ENCODE data around the gene MYH15.
"Not testable (repeated sequence)": the region's sequence is repeated elsewhere in the genome, so short reads cannot be mapped to it uniquely, and the experiment has no call there.

Gene MYH15

DNA sequence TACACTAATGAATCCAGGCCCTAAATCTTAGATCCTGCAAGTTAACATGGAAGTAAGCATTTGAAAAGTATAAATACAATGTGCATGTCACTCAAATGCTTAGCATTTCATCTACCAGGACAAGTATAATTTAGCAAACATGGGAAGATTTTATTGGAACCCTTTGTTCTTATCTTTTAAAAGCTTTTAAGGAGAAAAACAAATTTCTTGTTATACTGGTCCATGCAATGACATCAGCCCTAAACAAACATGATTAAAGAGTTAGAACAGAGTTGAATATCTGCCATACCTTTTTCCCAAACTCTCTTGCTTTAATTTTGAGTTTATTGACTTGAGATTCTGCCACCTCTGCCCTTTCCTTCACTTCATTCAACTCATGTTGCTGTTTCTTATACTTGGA is 127.1 kb downstream of the MYH15 start:
- no peak for DNase-seq (ENCODE audit: low spot score)

DNA sequence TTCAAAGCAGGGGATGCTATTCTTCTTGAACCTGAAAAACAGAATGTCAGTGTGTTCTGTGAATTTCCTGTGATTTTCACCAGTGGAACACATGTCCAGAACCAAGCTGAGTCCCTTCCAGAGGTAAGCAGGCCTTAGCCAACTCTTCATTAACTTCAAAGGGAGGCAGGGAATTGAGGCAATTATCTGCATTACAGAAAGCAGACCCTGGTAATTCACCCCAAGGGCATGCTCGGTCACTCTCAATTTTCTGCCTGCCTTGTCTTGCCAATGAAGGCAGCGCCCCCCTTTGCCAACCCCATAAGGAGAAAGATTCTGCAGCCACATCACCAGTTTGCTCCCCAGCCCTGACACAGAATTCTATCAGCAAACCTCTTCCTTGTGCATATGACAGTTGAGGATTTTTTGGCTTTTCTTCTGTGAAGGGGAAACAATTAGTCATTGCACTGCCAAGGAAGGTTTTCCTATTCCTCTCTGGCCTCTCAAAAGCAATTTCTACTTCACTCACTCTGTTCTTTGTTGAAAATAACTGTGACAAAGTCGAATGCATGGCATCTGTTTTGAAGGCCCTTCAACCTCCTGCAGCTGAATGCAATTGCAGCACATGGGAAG is 128.8 kb downstream of the MYH15 start:
- DNase-seq (ENCODE audit: low spot score): no peak

DNA sequence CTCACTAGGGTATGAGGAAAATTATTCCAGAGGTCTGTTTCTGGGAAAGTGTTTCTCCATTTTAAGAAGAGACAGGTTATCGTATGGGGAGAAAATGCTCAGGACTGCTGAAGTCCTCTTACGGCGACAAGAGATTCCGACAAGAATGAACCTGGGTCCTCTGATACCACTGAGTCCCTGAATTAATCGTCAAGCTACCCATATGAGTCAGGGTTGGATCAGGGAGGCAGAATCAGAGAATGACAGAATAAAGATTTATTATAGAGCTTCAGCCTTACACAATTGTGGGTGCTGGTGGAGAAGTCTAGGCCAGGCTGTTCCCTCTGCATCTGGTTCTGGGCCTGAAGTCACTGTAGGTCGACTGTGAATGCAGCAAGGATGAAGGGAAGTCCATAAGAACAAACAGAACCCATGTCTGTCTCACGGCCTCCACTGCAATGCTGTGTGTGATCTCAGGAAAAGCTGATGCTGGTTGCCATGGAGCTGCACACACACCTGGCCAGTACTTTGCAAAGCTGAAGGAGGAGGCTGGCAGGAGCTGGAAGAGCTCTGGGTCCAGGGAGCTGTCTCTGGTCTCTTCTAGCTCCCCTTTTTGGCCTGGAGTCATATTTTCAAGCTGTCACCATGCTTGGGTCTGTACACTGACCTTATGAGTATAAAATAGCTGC is 130.1 kb downstream of the MYH15 start:
- DNase-seq (ENCODE audit: low spot score): no peak

DNA sequence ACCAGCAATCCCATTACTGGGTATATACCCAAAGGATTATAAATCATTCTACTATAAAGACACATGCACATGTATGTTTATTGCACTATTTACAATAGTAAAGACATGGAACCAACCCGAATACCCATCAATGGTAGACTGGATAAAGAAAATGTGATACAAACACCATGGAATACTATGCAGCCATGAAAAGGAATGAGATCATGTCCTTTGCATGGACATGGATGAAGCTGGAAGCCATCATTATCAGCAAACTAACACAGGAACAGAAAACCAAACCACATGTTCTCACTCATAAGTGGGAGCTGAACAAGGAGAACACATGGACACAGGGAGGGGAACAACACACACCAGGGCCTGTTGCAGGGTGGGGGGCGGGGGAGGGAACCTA is 131.4 kb downstream of the MYH15 start:
- DNase-seq (ENCODE audit: low spot score): not testable (repeated sequence)

- DNase-seq (ENCODE audit: low spot score): no peak
These were observed 132.0 kb downstream of the MYH15 start for GRCh38 chr3:108378153-108378951.

DNA sequence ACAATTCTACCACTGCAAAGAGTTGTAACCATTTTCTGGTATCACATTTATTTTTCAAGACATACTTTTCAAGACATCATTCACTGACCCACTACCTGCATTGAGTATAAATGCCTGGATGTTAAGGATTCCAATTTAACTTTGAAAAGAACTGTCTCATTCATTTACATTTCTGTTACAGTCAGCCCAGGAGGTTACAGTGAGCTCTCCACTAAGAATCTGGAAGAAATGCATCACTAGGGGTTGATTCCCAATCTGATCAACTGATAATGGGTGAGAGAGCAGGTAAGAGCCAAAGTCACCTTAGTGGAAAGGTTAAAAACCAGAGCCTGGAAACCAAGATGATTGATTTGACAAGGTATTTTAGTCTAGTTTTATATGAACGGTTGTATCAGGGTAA is 133.0 kb downstream of the MYH15 start:
- DNase-seq (ENCODE audit: low spot score): no peak

- no peak for DNase-seq (ENCODE audit: low spot score)
These were observed 134.4 kb downstream of the MYH15 start for GRCh38 chr3:108376026-108376425.

- DNase-seq (ENCODE audit: low spot score): no peak
These were observed 151.4 kb downstream of the MYH15 start for GRCh38 chr3:108359011-108359410.

DNA sequence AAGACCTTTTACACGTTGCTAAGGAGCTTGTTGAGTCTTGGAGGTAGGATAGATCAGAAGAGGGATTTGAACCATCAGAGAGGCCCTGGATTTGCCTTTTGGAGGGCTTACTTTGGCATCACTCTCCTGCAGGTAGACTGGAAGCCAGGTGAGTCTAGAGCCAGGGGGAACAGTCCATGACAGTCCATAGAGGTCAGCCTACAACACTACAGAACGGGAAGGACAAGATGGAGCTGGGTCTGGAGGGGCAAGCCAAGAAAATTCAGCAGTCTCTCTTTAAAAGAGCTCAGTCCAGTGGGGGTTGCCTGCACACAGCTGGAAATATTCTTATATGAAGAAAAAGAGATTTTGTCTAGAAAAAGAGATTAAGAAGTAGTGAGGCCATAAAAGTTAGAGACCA is 153.4 kb downstream of the MYH15 start:
- DNase-seq (ENCODE audit: low spot score): no peak

DNA sequence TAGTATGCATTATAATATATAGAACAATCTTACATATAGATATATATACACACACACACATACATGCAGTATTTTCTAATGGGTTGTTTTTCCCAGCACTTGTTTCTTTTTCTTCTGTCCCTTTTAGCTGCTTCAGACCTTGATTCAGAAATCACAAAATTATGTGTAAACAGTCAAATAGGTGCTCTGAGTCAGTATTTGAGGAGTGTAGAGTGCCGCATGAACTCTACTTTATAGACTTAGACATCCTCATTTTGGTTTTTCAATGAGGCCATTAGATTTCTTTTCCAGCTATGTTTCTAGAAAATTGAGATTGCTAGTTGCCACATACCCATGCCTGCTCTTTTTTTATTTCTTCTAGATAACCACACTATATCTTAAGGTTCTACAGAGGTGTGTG is 155.8 kb downstream of the MYH15 start:
- no peak for DNase-seq (ENCODE audit: low spot score)

DNA sequence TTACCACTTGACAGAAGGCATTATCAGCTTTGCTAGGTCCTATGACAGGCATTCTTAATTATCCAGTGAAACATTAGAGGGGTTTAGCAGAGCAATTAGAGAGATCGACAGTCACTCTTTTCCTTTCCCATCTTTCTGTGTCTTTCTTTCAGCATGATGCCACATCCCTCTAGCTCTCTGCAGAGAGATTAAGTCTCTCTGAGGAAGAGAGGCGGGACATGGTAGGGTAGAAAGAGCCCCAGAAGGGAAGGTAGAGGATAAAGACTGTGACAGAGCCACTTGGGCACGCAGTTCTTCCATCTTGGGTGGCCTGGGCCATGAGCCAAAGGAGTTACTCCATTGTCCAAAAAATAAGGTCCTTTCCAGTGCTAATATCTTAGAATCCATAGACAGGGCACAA is 158.2 kb downstream of the MYH15 start:
- no peak for DNase-seq (ENCODE audit: low spot score)

DNA sequence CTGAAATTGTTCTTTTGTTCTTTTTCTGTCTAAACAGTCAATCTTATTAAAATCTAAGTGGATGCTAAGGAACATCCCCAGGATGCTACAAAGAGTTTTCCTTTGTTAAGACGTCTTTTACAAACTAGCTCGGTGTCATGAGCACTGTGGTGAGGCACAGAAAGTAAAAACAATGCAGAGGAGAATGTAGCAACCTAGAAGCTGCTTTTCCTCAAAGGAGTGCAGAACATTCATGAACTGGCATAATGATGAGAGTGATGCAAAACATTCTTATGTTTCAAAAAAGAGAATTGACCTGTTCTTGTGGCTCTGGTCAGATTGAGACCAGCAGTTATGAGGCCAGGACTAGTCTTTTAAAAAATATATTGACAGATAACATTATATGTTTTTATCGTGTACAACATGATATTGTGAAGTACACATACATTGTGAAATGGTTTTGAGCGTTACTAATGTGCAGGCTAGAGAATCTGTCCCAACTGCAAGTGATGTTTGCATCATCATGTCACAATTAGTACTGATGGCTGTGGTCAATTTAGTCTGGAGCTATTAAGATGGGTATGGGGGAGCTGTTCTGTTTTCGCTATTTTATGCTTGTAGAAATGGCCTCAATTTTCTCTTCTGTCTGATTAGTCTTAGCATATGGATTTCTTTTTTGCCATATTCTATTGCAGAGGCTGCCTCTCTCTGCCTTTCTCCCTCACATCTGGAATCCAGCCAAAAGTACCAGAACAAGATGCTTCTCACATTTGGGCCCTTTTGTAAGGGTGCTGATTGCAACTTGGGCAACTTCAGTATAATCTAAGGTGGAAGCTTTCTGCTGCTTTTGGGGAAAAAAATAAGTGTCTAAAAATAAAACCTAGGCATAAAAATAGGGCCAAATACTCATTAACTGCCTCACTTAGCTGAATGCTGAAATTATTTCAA is 163.8 kb downstream of the MYH15 start:
- DNase-seq (ENCODE audit: low spot score): no peak

DNA sequence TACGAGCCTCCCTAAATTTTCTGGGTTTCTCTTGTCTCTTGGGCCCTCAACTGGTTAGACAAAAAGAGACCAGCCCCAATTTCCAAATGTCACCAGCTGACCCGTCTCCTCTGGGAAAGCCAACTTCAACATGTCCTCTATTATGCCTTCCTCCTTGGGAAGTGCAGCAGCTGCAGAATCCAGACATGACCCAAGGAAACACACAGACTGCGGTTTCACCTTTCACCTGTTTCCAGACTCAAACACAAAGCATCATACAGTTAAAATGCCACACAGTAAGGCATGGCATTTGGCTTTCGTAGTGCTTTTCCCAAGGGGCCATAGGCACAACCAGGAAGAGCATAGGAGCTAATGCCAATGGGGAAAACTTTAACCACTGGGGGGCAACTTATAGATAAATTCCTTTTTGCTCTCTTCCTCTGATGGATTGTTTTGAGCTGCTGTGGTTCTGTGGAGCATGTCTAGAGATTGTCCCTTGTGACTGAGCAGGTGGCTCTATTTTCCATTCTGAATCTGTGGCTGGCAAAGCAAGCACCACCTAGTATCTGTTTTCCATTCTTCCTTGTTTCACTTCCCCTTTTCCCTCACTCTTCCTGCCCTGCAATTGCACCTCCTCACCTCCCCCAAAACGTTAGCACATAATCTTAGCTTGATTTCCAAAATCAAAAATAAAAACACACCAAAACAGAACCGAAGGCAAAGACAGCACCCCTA is 164.7 kb downstream of the MYH15 start:
- no peak for DNase-seq (ENCODE audit: low spot score)

DNA sequence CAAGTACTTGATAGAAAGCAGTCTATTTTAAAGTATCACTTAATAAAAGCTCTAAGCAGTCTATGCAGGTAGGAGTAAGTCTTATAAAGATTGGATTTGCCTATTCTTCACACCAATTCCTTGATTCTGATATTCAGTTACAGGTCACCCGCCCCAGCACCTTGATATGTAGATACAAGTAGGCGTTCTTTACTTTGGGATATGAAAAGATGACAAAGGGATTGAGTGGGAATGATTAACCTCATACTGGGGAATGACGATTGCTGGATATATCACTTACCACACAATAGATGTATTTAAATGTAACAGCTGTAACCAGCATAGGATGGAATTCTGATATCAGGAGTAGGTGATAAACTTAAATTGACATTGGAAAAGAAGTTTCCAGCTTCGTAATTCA is 166.9 kb downstream of the MYH15 start:
- no peak for DNase-seq (ENCODE audit: low spot score)

- no peak for DNase-seq (ENCODE audit: low spot score)
These were observed 167.4 kb downstream of the MYH15 start for GRCh38 chr3:108342837-108343486.

DNA sequence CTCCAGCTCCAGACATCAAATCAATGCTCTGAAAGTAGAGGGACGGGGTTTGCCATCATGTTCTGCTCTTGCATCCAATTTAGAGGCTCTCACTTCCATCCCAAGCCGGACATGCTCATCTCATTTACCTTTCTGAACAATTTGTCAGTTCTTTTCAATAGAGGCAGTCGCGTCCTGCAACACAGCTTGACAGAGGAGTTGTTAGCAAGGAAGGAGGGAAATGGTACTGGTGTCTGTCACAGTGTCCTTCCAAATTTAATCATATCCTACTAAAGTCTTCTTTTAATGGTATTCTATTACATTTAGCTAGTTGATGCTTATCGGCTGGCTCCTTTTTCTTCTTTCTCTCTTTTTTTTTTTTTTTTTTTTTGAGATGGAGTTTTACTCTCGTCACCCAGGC is 168.5 kb downstream of the MYH15 start:
- no peak for DNase-seq (ENCODE audit: low spot score)

- no peak for DNase-seq (ENCODE audit: low spot score)
These were observed 171.4 kb downstream of the MYH15 start for GRCh38 chr3:108338901-108339545.

- DNase-seq (ENCODE audit: low spot score): no peak
These were observed 175.7 kb downstream of the MYH15 start for GRCh38 chr3:108334701-108335100.

DNA sequence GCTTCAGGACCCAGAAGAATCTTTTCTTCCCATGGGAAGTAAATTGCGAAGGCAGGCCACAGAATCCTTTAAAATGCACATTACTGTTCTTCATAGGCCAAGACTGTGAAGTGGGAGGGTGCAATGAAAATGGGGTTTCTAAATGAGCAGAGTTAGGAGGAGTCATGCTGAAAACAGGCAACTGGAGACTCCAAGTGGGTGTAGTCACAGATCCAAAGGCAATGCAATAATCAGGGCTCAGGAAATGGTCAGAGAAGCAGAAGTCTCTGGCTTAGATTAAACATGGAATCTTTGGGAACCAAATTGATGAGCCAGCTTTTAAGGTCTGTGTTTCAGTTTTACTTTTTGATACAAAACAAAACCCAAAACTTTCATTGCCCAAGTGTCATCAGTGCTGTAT is 176.4 kb downstream of the MYH15 start:
- no peak for DNase-seq (ENCODE audit: low spot score)

- no peak for DNase-seq (ENCODE audit: low spot score)
These were observed 178.6 kb downstream of the MYH15 start for GRCh38 chr3:108331792-108332191.
